ENCODE measurements around the gene FBXL16. TPM values are rescaled to one million over a fixed set of nuclear protein-coding genes. Genes with fewer than 3 reads are reported as not detected.
A peak's percentile ranks its signal among the peaks of the same experiment; 100 is the strongest.

Gene FBXL16
- total and polyA plus RNA-seq, 9 of the 15 experiments (the other 6 are each of a cell fraction or from before 2014, with no cell fraction given): 0.21 to 8.2 (median 1.7) TPM

GRCh38 chr16:728131-728889, 22.7 kb upstream of the FBXL16 start (continued):
- TF ChIP-seq ZNF655 (CRISPR knock-in tag; IDR thresholded peaks at IDR 0.05) (no peak), HMBOX1 (IDR thresholded peaks at IDR 0.05) (no peak), ZNF184 (CRISPR knock-in tag; IDR thresholded peaks at IDR 0.05) (no peak), KDM5B (IDR thresholded peaks at IDR 0.05; ENCODE audit: insufficient replicate concordance, low read depth, low read length) (peak; percentile 57), MTA2 (IDR thresholded peaks at IDR 0.05; ENCODE audit: low read depth) (no peak), RBM39 (optimal IDR thresholded peaks at IDR 0.05; ENCODE audit: low read depth, low read length) (no peak), NONO (IDR thresholded peaks at IDR 0.05; ENCODE audit: low read depth in 2 of 2, low read length in 1 of 2) (peak in 1 of 2 experiments; percentile 29; a peak in 1 of 4 replicates), XRCC4 (IDR thresholded peaks at IDR 0.05; ENCODE audit: extremely low read depth, insufficient read depth, insufficient read length) (no peak), ZNF316 (IDR thresholded peaks at IDR 0.05) (peak; percentile 16; the same call in 1 of the 2 replicates), NUFIP1 (IDR thresholded peaks at IDR 0.05; ENCODE audit: partially characterized antibody) (no peak), MYC (IDR thresholded peaks at IDR 0.05; ENCODE audit: low read depth, low read length) (peak; percentile 92), MYC (CRISPR knock-in tag; IDR thresholded peaks at IDR 0.05; ENCODE audit: borderline replicate concordance, low read depth) (no peak), BMI1 (IDR thresholded peaks at IDR 0.05; ENCODE audit: low read length) (no peak), TEAD4 (IDR thresholded peaks at IDR 0.05; ENCODE audit: low read length) (no peak), TEAD4 (CRISPR knock-in tag; IDR thresholded peaks at IDR 0.05; ENCODE audit: borderline replicate concordance) (no peak), DMBX1 (CRISPR knock-in tag; IDR thresholded peaks at IDR 0.05; ENCODE audit: borderline replicate concordance) (0 out of 2 replicates have a peak, but pooled peaks have one; percentile 25), SAP30 (IDR thresholded peaks at IDR 0.05; ENCODE audit: borderline replicate concordance, insufficient read depth, low read depth, low read length, poor library complexity, severe bottlenecking) (peak; percentile 54), ZNF778 (CRISPR knock-in tag; IDR thresholded peaks at IDR 0.05) (no peak), MXI1 (IDR thresholded peaks at IDR 0.05; ENCODE audit: low read depth, low read length) (peak; percentile 83), MNT (conservative IDR thresholded peaks at IDR 0.05) (peak; percentile 73 to 90; a peak in 3 of 4 replicates), HEY1 (CRISPR knock-in tag; IDR thresholded peaks at IDR 0.05; ENCODE audit: borderline replicate concordance) (no peak), ZNF395 (CRISPR knock-in tag; IDR thresholded peaks at IDR 0.05) (peak; percentile 78), POLR2AphosphoS5 (IDR thresholded peaks at IDR 0.05; ENCODE audit: control insufficient read depth, insufficient read depth, low read depth, low read length) (0 out of 2 replicates have a peak, but pooled peaks have one; percentile 4)

Measured in K562 (cell line).